D721Med (cell line): ENCODE data around the gene POLL.

Experiments used
- DNase-seq: peaks from one replicate; pipeline ENCODE4 v3.0.0; 2011; ENCODE audit warnings: low spot score; ENCODE audit not compliant: insufficient read length
- FAIRE-seq: peaks from 2 replicates; lab custom pipeline; 2011; peaks lifted over from hg19 to GRCh38; lab: Jason Lieb, UNC
- CTCF ChIP-seq: IDR thresholded peaks from 2 replicates; pipeline ENCODE4 v1.5.1; 2012; ENCODE audit warnings: mild to moderate bottlenecking, control low read depth; ENCODE audit not compliant: insufficient read depth; ENCODE audit errors: missing control alignments

Gene POLL

DNA sequence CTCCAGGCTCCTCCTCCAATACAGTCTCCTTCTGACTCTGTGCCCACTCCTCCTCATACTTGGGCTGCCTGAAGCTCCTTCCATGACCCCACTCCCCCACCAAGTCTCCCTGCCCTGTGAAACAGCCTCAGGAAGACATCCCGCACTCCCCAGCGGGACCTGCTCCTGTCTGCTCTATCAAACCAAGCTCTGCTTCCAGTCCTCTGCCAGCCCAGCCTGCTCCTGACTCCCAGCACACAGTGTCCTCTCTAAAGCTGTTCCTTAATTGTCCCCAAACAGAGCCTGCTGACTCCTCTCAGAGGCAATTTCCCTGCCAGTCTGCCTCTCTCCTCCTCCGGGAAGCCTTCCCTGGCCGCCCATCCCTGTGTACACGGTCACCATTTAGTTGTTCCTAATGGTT is 9.9 kb downstream of the POLL start:
- FAIRE-seq (no peak), DNase-seq (no peak)
- no peak for TF ChIP-seq CTCF

DNA sequence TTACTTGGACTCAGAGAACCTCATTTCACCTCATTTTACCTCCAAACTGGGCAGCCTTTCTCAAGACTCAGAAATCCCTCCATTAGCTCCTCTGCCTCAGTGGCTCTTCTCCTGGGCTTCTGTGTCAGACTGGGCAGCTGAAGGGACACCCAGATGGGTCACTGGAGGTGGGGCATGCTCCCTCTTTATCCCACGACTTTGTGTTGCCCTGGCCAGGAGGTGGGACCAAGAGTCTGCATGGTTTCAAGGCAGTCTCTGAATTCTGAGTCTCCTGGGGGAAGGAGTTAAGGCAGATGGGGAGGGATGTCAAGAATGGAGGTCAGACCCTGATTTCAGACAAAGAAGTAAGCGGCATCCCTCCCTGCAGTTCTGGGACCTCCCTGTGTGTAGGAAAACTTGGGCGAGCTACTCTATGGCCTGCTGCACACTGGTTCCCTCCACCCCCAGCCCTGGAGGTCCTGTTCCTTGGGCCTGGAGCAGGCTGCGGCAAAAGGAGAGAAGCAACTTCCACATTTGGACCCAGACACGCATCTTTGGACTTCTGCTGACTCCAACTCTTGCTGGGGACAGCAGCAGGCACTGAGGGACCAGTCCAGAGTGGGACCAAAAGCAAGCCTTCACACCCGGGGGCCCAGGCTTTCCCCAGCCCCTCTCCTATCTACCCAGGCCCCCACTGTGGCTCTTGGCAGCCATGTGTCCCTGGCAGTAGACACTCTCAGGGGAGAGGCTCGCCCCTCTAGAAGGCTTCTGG is 10.8 kb downstream of the POLL start:
- no peak for TF ChIP-seq CTCF
- no peak for DNase-seq
- FAIRE-seq = no peak

DNA sequence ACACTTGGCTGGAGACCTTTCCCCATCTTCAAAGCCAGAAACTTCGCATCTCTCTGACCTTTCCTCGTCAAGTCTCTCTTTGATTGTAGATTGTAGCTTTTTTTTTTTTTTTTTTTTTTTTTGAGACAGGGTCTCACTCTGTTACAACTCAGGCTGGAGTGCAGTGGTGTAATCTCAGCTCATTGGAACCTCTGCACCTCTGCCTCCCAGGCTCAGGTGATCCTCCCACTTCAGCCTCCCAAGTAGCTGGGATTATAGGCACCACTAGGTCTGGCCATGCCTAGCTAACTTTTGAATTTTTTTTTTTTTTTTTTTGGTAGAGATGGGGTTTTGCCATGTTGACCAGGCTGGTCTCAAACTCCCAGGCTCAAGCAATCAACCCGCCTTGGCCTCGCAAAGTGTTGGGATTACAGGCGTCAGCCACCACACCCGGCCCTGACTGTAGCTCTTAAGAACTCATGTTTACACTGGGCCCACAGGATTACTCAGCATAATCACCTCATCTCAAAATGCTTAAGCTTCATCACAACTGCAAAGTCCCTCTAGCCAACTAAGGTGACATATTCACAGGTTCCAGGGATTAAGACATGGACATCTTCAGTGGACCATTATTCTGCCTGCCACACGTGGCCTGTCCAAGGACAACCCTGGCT is 11.7 kb downstream of the POLL start:
- TF ChIP-seq CTCF = no peak
- DNase-seq (peak; percentile 73), FAIRE-seq (no peak)

DNA sequence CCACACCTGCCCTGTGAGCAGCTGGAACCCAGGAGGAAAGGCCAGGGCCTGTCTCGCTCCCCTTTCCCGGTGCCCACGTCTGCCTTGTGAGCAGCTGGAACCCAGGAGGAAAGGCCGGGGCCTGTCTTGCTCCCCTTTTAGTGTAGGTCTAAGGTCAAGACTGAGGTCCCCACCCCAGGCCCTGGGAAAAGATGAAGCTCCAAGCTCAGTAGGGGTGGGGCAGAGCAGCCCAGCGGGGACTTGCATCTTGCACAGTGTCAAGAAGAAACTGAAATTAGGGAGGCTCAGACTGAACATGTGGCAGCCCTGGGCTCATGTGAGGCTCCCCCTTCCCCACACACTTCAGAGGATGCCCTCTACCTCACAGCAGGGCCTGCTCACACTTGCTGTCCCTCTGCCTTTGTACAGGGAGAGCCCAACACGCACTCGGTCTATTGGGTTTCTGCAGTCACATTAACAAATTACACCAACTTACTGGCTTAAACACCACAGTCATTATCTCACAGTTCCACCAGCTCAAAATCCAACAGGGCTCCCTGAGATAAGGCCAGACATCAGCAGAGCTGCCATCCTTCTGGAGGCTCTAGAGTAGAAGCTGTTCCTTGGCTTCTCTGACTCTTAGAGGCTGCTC is 12.4 kb downstream of the POLL start:
- no peak for TF ChIP-seq CTCF
- FAIRE-seq (no peak), DNase-seq (no peak)

GRCh38 chr10:101575091-101575490 is 13.0 kb downstream of the POLL start:
- no peak for TF ChIP-seq CTCF
- FAIRE-seq (no peak), DNase-seq (no peak)

GRCh38 chr10:101573885-101574753 is 13.9 kb downstream of the POLL start:
- FAIRE-seq (no peak), DNase-seq (no peak)
- no peak for TF ChIP-seq CTCF
